LNCAP (cell line): Measurements from ENCODE around the gene EID2.

ENCODE experiments used
- TF ChIP-seq, protein P1 (sequence below): fragments of 450-650 bp; IDR thresholded peaks from 2 replicates; pipeline ENCODE4 v1.5.1; 2017; ENCODE audit warnings: mild to moderate bottlenecking

Gene EID2

DNA sequence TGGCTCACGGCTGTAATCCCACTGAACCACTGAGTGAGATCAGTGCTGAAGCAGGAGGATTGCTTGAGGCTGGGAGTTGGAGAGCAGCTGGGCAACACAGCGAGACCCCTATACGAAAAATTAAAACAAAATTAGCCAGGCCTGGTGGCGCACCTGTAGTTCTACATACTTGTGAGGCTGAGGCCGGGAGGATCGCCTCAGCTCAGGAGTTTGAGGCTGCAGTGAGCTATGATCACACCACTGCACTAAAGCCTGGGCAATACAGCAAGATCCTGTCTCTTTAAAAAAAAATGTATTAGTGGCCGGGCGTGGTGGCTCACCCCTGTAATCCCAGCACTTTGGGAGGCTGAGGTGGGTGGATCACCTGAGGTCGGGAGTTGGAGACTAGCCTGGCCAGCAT is 31.3 kb downstream of the EID2 start:
- TF ChIP-seq, protein P1, sequence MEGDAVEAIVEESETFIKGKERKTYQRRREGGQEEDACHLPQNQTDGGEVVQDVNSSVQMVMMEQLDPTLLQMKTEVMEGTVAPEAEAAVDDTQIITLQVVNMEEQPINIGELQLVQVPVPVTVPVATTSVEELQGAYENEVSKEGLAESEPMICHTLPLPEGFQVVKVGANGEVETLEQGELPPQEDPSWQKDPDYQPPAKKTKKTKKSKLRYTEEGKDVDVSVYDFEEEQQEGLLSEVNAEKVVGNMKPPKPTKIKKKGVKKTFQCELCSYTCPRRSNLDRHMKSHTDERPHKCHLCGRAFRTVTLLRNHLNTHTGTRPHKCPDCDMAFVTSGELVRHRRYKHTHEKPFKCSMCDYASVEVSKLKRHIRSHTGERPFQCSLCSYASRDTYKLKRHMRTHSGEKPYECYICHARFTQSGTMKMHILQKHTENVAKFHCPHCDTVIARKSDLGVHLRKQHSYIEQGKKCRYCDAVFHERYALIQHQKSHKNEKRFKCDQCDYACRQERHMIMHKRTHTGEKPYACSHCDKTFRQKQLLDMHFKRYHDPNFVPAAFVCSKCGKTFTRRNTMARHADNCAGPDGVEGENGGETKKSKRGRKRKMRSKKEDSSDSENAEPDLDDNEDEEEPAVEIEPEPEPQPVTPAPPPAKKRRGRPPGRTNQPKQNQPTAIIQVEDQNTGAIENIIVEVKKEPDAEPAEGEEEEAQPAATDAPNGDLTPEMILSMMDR = no peak

- TF ChIP-seq, protein P1 = no peak
These were observed 32.1 kb downstream of the EID2 start for GRCh38 chr19:39507715-39508364.

DNA sequence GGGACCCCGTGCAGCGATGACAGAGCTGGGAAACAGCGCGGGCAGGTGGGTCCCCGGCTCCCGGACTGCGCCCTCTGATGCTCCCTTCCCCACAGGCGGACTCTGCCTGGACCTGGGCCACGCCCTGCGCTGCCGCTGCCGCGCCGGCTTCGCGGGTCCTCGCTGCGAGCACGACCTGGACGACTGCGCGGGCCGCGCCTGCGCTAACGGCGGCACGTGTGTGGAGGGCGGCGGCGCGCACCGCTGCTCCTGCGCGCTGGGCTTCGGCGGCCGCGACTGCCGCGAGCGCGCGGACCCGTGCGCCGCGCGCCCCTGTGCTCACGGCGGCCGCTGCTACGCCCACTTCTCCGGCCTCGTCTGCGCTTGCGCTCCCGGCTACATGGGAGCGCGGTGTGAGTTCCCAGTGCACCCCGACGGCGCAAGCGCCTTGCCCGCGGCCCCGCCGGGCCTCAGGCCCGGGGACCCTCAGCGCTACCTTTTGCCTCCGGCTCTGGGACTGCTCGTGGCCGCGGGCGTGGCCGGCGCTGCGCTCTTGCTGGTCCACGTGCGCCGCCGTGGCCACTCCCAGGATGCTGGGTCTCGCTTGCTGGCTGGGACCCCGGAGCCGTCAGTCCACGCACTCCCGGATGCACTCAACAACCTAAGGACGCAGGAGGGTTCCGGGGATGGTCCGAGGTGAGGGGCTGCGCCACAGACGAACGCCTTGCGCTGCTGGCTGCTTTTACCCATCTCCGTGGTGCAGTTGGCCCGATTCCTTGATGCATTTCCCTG is 32.8 kb downstream of the EID2 start:
- TF ChIP-seq, protein P1 = no peak

DNA sequence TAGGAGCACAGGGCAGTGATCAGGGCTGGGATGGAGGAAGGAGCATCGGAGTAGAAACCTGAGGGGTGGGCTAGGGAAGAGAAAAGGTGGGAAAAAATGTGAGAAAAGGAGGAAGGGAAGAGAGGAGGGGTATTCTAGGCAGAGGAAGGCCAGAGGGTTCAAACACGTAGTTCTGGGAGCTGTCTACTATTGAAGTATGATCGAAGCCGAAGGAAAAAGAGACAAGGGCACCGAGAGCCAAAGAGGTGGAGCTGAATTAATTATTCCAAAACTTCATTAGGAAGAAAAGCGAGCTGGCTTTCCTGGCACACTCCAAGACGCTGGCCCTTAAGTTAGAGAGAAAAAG is 33.4 kb downstream of the EID2 start:
- TF ChIP-seq, protein P1 = no peak

GRCh38 chr19:39502640-39503417 is 37.1 kb downstream of the EID2 start:
- TF ChIP-seq, protein P1 = peak; percentile 89

DNA sequence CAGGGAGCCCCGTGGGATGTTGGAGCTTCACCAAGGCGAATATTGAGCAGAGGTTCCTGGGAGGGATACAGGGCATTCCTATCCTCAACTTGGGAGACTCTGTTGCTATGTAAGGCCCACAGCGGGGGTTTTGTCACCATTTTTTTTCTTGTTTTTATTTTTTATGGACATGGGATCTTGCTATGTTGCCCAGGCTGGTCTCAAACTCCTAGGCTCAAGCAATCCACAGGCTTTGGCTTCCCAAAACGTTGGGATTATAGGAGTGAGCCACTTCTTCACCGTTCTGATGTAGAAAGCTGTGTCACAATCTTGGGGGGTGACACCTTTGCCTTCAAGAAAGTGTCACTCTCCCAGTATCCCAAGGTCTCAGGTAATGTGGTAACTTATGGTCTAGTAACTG is 38.6 kb downstream of the EID2 start:
- TF ChIP-seq, protein P1 = no peak

DNA sequence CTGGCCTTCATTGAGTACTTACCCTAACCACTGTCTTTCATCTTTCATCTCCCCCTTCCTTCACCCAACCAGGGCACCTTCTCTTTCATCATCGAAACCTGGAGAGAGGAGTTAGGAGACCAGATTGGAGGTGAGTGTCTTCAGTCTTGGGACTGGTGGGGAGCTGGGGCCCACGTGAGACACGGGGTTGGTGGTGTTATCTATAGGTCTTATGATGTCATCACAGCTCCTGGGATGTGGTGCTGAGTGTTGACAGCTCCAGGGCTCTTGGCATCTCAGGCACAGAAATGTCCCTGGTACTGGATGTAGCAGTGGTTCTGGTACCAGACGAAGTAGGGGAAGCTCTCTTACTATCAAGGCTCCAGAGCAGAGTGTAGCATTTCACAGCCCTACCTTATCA is 39.4 kb downstream of the EID2 start:
- TF ChIP-seq, protein P1 = no peak
